Mucosa of stomach (tissue), 1 donor: ENCODE measurements around the gene GNAZ.

Source experiments
- H3K27me3 ChIP-seq: one replicate; pipeline ENCODE4 v1.7.0; 2013; ENCODE audit warnings: mild to moderate bottlenecking, low read length; ENCODE audit not compliant: control insufficient read depth, insufficient read depth
- H3K36me3 ChIP-seq: one replicate; pipeline ENCODE4 v1.7.0; 2013; ENCODE audit warnings: low read length; ENCODE audit not compliant: control insufficient read depth, insufficient read depth
- H3K4me1 ChIP-seq: one replicate; pipeline ENCODE4 v1.7.0; 2013; ENCODE audit warnings: mild to moderate bottlenecking, low read length; ENCODE audit not compliant: control insufficient read depth, insufficient read depth
- H3K4me3 ChIP-seq: one replicate; pipeline ENCODE4 v1.7.0; 2013; ENCODE audit warnings: low read length
- H3K9ac ChIP-seq: one replicate; pipeline ENCODE4 v1.7.0; 2013; ENCODE audit warnings: mild to moderate bottlenecking, low read length, moderate library complexity
- H3K9me3 ChIP-seq: one replicate; pipeline ENCODE4 v1.7.0; 2013; ENCODE audit warnings: mild to moderate bottlenecking, low read length, moderate library complexity; ENCODE audit not compliant: control insufficient read depth
- donor health status: Pancreatic carcinoma.

Gene GNAZ

GRCh38 chr22:23034621-23035556 is 35.4 kb upstream of the GNAZ start:
- Histone ChIP-seq H3K4me3 (no peak overlapping the region), H3K36me3 (no peaks in the 10 kb centered on the region), H3K9me3 (no peaks in the 10 kb centered on the region), H3K27me3 (no peaks in the 10 kb centered on the region), H3K4me1 (no peaks in the 10 kb centered on the region), H3K9ac (no peak overlapping the region)

GRCh38 chr22:23035557-23036277 is 34.6 kb upstream of the GNAZ start:
- H3K4me3 ChIP-seq, result no peak overlapping the region
- no peaks in the 10 kb centered on the region for H3K4me1 ChIP-seq
- no peaks in the 10 kb centered on the region for H3K27me3 ChIP-seq
- H3K9ac ChIP-seq, result no peak overlapping the region
- no peaks in the 10 kb centered on the region for H3K9me3 ChIP-seq
- no peaks in the 10 kb centered on the region for H3K36me3 ChIP-seq

GRCh38 chr22:23036684-23037428 is 33.5 kb upstream of the GNAZ start:
- Histone ChIP-seq H3K9me3 (no peaks in the 10 kb centered on the region), H3K9ac (no peak overlapping the region), H3K27me3 (no peaks in the 10 kb centered on the region), H3K36me3 (no peaks in the 10 kb centered on the region), H3K4me3 (no peak overlapping the region), H3K4me1 (no peaks in the 10 kb centered on the region)

- no peaks in the 10 kb centered on the region for H3K36me3 ChIP-seq
- no peak overlapping the region for H3K4me3 ChIP-seq
- no peaks in the 10 kb centered on the region for H3K4me1 ChIP-seq
- no peaks in the 10 kb centered on the region for H3K27me3 ChIP-seq
- no peak overlapping the region for H3K9ac ChIP-seq
- no peaks in the 10 kb centered on the region for H3K9me3 ChIP-seq
Observed at GRCh38 chr22:23037429-23038333, 32.6 kb upstream of the GNAZ start.

GRCh38 chr22:23038334-23038642 is 32.0 kb upstream of the GNAZ start:
- H3K4me1 ChIP-seq, result no peaks in the 10 kb centered on the region
- H3K9ac ChIP-seq, result no peak overlapping the region
- H3K4me3 ChIP-seq, result no peak overlapping the region
- no peaks in the 10 kb centered on the region for H3K27me3 ChIP-seq
- H3K36me3 ChIP-seq, result no peaks in the 10 kb centered on the region
- H3K9me3 ChIP-seq, result no peaks in the 10 kb centered on the region

GRCh38 chr22:23038902-23039301 is 31.4 kb upstream of the GNAZ start:
- Histone ChIP-seq H3K9me3 (no peaks in the 10 kb centered on the region), H3K36me3 (no peaks in the 10 kb centered on the region), H3K4me3 (no peak overlapping the region), H3K9ac (no peak overlapping the region), H3K27me3 (no peaks in the 10 kb centered on the region), H3K4me1 (no peaks in the 10 kb centered on the region)

GRCh38 chr22:23042179-23042578 is 28.1 kb upstream of the GNAZ start:
- Histone ChIP-seq H3K4me1 (no peaks in the 10 kb centered on the region), H3K9ac (no peak overlapping the region), H3K4me3 (no peak overlapping the region), H3K27me3 (no peaks in the 10 kb centered on the region), H3K36me3 (no peaks in the 10 kb centered on the region), H3K9me3 (peaks cover 8% of the 10 kb centered on the region)

- peaks cover 8% of the 10 kb centered on the region for H3K9me3 ChIP-seq
- H3K27me3 ChIP-seq, result no peaks in the 10 kb centered on the region
- H3K9ac ChIP-seq, result no peak overlapping the region
- H3K36me3 ChIP-seq, result no peaks in the 10 kb centered on the region
- no peak overlapping the region for H3K4me3 ChIP-seq
- H3K4me1 ChIP-seq, result no peaks in the 10 kb centered on the region
Observed at GRCh38 chr22:23044570-23044969, 25.7 kb upstream of the GNAZ start.

GRCh38 chr22:23045461-23045860 is 24.9 kb upstream of the GNAZ start:
- Histone ChIP-seq H3K9ac (no peak overlapping the region), H3K4me3 (no peak overlapping the region), H3K36me3 (no peaks in the 10 kb centered on the region), H3K4me1 (no peaks in the 10 kb centered on the region), H3K9me3 (peaks cover 8% of the 10 kb centered on the region), H3K27me3 (no peaks in the 10 kb centered on the region)

GRCh38 chr22:23047265-23047664 is 23.1 kb upstream of the GNAZ start:
- H3K27me3 ChIP-seq, result no peaks in the 10 kb centered on the region
- H3K4me1 ChIP-seq, result no peaks in the 10 kb centered on the region
- H3K4me3 ChIP-seq, result no peak overlapping the region
- H3K9ac ChIP-seq, result no peak overlapping the region
- no peaks in the 10 kb centered on the region for H3K36me3 ChIP-seq
- peaks cover 8% of the 10 kb centered on the region for H3K9me3 ChIP-seq

- H3K36me3 ChIP-seq, result no peaks in the 10 kb centered on the region
- H3K27me3 ChIP-seq, result no peaks in the 10 kb centered on the region
- H3K9me3 ChIP-seq, result peaks cover 8% of the 10 kb centered on the region
- H3K4me1 ChIP-seq, result no peaks in the 10 kb centered on the region
- no peak overlapping the region for H3K9ac ChIP-seq
- no peak overlapping the region for H3K4me3 ChIP-seq
Observed at GRCh38 chr22:23047742-23048141, 22.6 kb upstream of the GNAZ start.
